CD8-positive, alpha-beta memory T cell (primary cell): ENCODE results near the gene FNBP1. TPM values are rescaled to one million over a fixed set of nuclear protein-coding genes. Genes with fewer than 3 reads are reported as not detected.

Experiments
- CTCF ChIA-PET: fragments of 350-600 bp; sonication (Branson Sonifier 250); formaldehyde crosslinking; loops from one replicate; lab custom pipeline; 2021; ENCODE audit warnings: antibody characterized with exemption; lab: Charles Lee
- POLR2A ChIA-PET: fragments of 350-600 bp; sonication (Branson Sonifier 250); formaldehyde crosslinking; loops from one replicate; lab custom pipeline; 2021; ENCODE audit warnings: antibody characterized with exemption; lab: Charles Lee
- DNase-seq, 5 donors: peaks; one replicate each; pipeline versions ENCODE4 v3.0.0 to v3.0.0-alpha.2; 2020 to 2022; ENCODE audit warnings: mixed read lengths in 1 of 5
- H3K27ac ChIP-seq: one replicate; pipeline ENCODE4 v1.7.0; 2013; ENCODE audit warnings: low read depth, mild to moderate bottlenecking, low read length, moderate library complexity
- H3K27me3 ChIP-seq: 2 replicates; pipeline ENCODE4 v1.7.0; 2013; ENCODE audit warnings: low read length, mild to moderate bottlenecking; ENCODE audit not compliant: insufficient read depth, poor library complexity, severe bottlenecking
- H3K36me3 ChIP-seq: 2 replicates; pipeline ENCODE4 v1.7.0; 2013; ENCODE audit warnings: mild to moderate bottlenecking, low read length, moderate library complexity; ENCODE audit not compliant: insufficient read depth
- H3K4me1 ChIP-seq: 2 replicates; pipeline ENCODE4 v1.7.0; 2013; ENCODE audit warnings: mild to moderate bottlenecking, low read length, moderate library complexity; ENCODE audit not compliant: insufficient read depth
- H3K4me3 ChIP-seq: 2 replicates; pipeline ENCODE4 v1.7.0; 2013; ENCODE audit warnings: mild to moderate bottlenecking, low read length
- H3K9me3 ChIP-seq: 2 replicates; pipeline ENCODE4 v1.7.0; 2013; ENCODE audit warnings: mild to moderate bottlenecking, low read length
- H3K27ac Mint-ChIP-seq, 8 donors: one replicate each; pipeline ENCODE4 v1.8.0; 2020 to 2021; ENCODE audit warnings: mixed read lengths in 8 of 8, mild to moderate bottlenecking in 6 of 8, inconsistent platforms in 3 of 8, moderate library complexity in 3 of 8
- H3K27me3 Mint-ChIP-seq, 2 donors: one replicate each; pipeline ENCODE4 v1.8.0; 2020 to 2021; ENCODE audit warnings: mixed read lengths in 2 of 2, mild to moderate bottlenecking in 1 of 2, moderate library complexity in 1 of 2
- H3K36me3 Mint-ChIP-seq, 3 donors: one replicate each; pipeline ENCODE4 v1.8.0; 2020 to 2021; ENCODE audit warnings: mixed read lengths in 3 of 3, inconsistent platforms in 1 of 3, mild to moderate bottlenecking in 1 of 3
- H3K4me1 Mint-ChIP-seq, 3 donors: one replicate each; pipeline ENCODE4 v1.8.0; 2020 to 2021; ENCODE audit warnings: mixed read lengths in 3 of 3, inconsistent platforms in 1 of 3, mild to moderate bottlenecking in 1 of 3
- H3K4me3 Mint-ChIP-seq, 7 donors: one replicate each; pipeline ENCODE4 v1.8.0; 2020 to 2021; ENCODE audit warnings: mixed read lengths in 7 of 7, mild to moderate bottlenecking in 6 of 7, moderate library complexity in 4 of 7, inconsistent platforms in 2 of 7
- H3K9me3 Mint-ChIP-seq, 5 donors: one replicate each; pipeline ENCODE4 v1.8.0; 2020 to 2022; ENCODE audit warnings: mixed read lengths in 5 of 5, mild to moderate bottlenecking in 3 of 5, moderate library complexity in 2 of 5, inconsistent platforms in 1 of 5
- polyA plus RNA-seq: library from polyadenylated mRNA; unstranded; fragments of 300-500 nt; fragmentation: Illumina TruSeq; gene quantifications from one replicate; pipeline ENCODE4 v1.2.3, GENCODE V29; 2021
- total RNA-seq, 2 experiments: library from RNA; stranded (reverse); gene quantifications; one replicate each; pipeline ENCODE4 v1.2.3, GENCODE V29; 2021

FNBP1 gene
- total and polyA plus RNA-seq, 3 experiments from 2014 or later, result 176 to 230 (median 226) TPM

- peak overlapping the region in 7 of 8 donors; percentile 91 to 100 (median 95) for H3K27ac Mint-ChIP-seq
- no peaks in the 10 kb centered on the region for H3K36me3 ChIP-seq
- peak overlapping the region; percentile 90 to 99 (median 94) for H3K4me3 Mint-ChIP-seq
- H3K9me3 ChIP-seq, result no peaks in the 10 kb centered on the region
- H3K36me3 Mint-ChIP-seq, result peaks cover 0 to 25% (median 4%) of the 10 kb centered on the region in 3 donors
- H3K9me3 Mint-ChIP-seq, result no peaks in the 10 kb centered on the region
- peak overlapping the region; percentile 99 for H3K4me3 ChIP-seq
- DNase-seq, result no peak
- no peaks in the 10 kb centered on the region for H3K27me3 ChIP-seq
- peak overlapping the region; percentile 98 for H3K27ac ChIP-seq
- peaks cover 18% of the 10 kb centered on the region for H3K4me1 ChIP-seq
- CTCF ChIA-PET, result interaction anchor here (2.6 kb wide), 1 partner anchor 16 kb away, joined by 16 read pairs; no protein-coding TSS in a partner anchor
- H3K4me1 Mint-ChIP-seq, result peaks cover 20 to 49% (median 43%) of the 10 kb centered on the region in 3 donors
- POLR2A ChIA-PET, result no interaction called here
- H3K27me3 Mint-ChIP-seq, result no peaks in the 10 kb centered on the region
Observed at GRCh38 chr9:130054820-130055219, 11.8 kb upstream of the FNBP1 start.

DNA sequence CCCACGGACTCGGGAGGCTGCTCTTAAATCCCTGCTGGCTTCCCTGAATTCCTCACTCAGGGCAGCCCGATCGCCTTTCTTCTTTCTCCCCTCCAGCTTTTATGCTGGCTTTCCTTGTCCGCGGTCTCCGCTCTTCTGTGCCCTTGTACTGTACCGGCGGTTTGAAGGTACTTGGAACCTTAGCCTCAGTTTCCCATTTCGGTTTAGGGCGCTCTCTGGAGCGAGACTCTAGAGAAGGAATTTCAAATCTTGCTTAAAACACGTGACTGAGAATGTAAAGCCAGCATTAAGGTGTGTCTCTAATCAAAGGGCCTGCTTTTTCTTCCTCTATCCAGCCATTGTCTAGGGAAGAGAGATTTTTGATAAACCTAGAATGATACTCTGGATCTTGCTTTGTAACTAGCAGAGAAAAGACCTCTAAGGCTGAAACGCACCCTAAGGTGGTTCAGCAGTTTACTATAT, 11.4 kb upstream of the FNBP1 start:
- peaks cover 20 to 49% (median 43%) of the 10 kb centered on the region in 3 donors for H3K4me1 Mint-ChIP-seq
- peaks cover 0 to 22% (median 4%) of the 10 kb centered on the region in 3 donors for H3K36me3 Mint-ChIP-seq
- peak overlapping the region; percentile 98 for H3K27ac ChIP-seq
- H3K4me1 ChIP-seq, result peaks cover 18% of the 10 kb centered on the region
- peak overlapping the region; percentile 91 to 100 (median 96) for H3K27ac Mint-ChIP-seq
- H3K27me3 Mint-ChIP-seq, result no peaks in the 10 kb centered on the region
- H3K9me3 Mint-ChIP-seq, result no peaks in the 10 kb centered on the region
- peak overlapping the region; percentile 99 for H3K4me3 ChIP-seq
- CTCF ChIA-PET, result interaction anchor here (0.9 to 2.6 kb wide), 5 partner anchors 10 to 166 kb away, joined by 3 to 16 read pairs (median 4); no protein-coding TSS in a partner anchor
- no peaks in the 10 kb centered on the region for H3K9me3 ChIP-seq
- H3K36me3 ChIP-seq, result no peaks in the 10 kb centered on the region
- H3K4me3 Mint-ChIP-seq, result peak overlapping the region; percentile 90 to 99 (median 94)
- POLR2A ChIA-PET, result interaction anchor here (1.4 to 2.0 kb wide), 5 partner anchors 9 to 168 kb away, joined by 5 to 13 read pairs (median 7); partner anchors contain the start of gene FNBP1
- no peaks in the 10 kb centered on the region for H3K27me3 ChIP-seq
- no peak for DNase-seq

DNA sequence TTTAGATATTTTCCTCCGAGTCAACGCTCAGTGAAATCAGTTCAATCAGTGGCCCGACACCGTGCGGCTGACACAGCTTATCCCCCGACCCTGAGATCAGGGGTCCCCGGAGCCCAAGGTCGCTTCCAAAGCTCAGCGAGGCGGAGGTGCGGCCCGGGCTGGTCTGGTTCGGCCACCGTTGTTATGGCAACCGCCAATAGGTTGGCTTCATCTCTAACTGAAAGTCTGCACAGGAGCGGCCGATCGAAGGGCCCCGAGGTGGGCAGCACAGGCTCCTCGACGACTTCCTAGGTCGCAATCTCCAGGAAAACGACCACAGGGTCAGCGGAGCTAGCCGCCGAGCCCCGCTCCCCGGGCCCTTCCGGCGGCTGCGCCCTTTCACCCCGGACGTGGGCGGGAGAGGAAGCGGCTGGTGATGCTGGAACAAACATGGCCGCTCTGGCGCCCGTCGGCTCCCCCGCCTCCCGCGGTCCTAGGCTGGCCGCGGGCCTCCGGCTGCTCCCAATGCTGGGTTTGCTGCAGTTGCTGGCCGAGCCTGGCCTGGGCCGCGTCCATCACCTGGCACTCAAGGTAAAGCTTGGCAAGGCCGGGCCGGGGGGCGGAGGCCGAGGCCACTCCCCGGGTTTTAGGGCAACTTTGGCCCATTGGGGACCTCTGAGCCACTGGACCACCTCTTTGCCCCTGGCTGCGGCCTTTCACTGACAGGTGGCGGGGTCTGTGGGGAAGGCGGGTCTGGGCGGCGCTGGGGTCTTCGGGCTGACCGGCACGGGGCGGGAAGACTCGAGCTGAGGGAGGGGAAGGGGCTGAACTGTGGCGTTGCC, 10.7 kb upstream of the FNBP1 start, which contains the start of gene GPR107:
Gene GPR107, plus strand, starts transcription at position 403 of the 821 bp plus-strand sequence. Its CDS starts 27 bp downstream, at position 430.
- no peaks in the 10 kb centered on the region for H3K9me3 Mint-ChIP-seq
- Histone ChIP-seq H3K27ac (peak within 1 kb of the TSS; percentile 98), H3K4me3 (peak within 1 kb of the TSS; percentile 99), H3K9me3 (no peaks in the 10 kb centered on the region), H3K36me3 (no peaks in the 10 kb centered on the region), H3K4me1 (peaks cover 18% of the 10 kb centered on the region), H3K27me3 (no peaks in the 10 kb centered on the region)
- H3K36me3 Mint-ChIP-seq, result peaks cover 0 to 18% (median 3%) of the 10 kb centered on the region in 3 donors
- no peaks in the 10 kb centered on the region for H3K27me3 Mint-ChIP-seq
- peak within 1 kb of the TSS; percentile 91 to 100 (median 96) for H3K27ac Mint-ChIP-seq
- CTCF ChIA-PET, result interaction anchor here (0.8 to 2.6 kb wide), 11 partner anchors 9 to 168 kb away, joined by 3 to 16 read pairs (median 4); no protein-coding TSS in a partner anchor
- peaks cover 20 to 47% (median 43%) of the 10 kb centered on the region in 3 donors for H3K4me1 Mint-ChIP-seq
- peak; percentile 67 to 83 (median 74) for DNase-seq
- peak within 1 kb of the TSS; percentile 90 to 99 (median 94) for H3K4me3 Mint-ChIP-seq
- POLR2A ChIA-PET, result interaction anchor here (0.7 to 2.0 kb wide), 9 partner anchors 9 to 167 kb away, joined by 3 to 13 read pairs (median 5); partner anchors contain the start of gene FNBP1

DNA sequence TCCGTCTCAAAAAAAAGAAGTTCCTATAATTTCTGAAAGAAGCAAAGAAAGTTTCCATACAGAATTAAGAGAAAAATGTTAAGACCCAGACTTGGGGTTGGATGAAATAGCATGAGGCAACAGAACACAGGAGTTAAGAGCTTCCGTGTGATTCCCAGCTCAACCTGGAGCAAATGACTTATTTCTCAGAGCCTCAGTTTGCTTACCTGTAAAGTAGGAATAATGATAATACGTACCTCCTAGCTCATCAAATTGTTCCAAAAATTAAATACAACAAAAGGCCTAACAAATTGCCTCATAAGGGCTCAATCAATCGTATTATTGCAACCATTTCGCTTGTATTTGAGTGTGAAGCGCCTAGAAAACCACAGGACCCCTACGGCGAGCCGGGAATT, 10.1 kb upstream of the FNBP1 start:
- Histone ChIP-seq H3K27ac (peak overlapping the region; percentile 98), H3K9me3 (no peaks in the 10 kb centered on the region), H3K36me3 (no peaks in the 10 kb centered on the region), H3K4me3 (peak overlapping the region; percentile 99), H3K27me3 (no peaks in the 10 kb centered on the region), H3K4me1 (peaks cover 18% of the 10 kb centered on the region)
- H3K36me3 Mint-ChIP-seq, result peaks cover 0 to 14% (median 1%) of the 10 kb centered on the region in 3 donors
- H3K4me3 Mint-ChIP-seq, result peak overlapping the region; percentile 90 to 99 (median 94)
- no peaks in the 10 kb centered on the region for H3K27me3 Mint-ChIP-seq
- CTCF ChIA-PET, result interaction anchor here (0.8 to 2.6 kb wide), 10 partner anchors 9 to 167 kb away, joined by 3 to 16 read pairs (median 4); no protein-coding TSS in a partner anchor
- no peaks in the 10 kb centered on the region for H3K9me3 Mint-ChIP-seq
- H3K27ac Mint-ChIP-seq, result peak overlapping the region; percentile 86 to 100 (median 94)
- POLR2A ChIA-PET, result interaction anchor here (0.7 to 2.0 kb wide), 9 partner anchors 8 to 167 kb away, joined by 3 to 13 read pairs (median 5); partner anchors contain the start of gene FNBP1
- peaks cover 19 to 43% (median 41%) of the 10 kb centered on the region in 3 donors for H3K4me1 Mint-ChIP-seq
- no peak for DNase-seq

DNA sequence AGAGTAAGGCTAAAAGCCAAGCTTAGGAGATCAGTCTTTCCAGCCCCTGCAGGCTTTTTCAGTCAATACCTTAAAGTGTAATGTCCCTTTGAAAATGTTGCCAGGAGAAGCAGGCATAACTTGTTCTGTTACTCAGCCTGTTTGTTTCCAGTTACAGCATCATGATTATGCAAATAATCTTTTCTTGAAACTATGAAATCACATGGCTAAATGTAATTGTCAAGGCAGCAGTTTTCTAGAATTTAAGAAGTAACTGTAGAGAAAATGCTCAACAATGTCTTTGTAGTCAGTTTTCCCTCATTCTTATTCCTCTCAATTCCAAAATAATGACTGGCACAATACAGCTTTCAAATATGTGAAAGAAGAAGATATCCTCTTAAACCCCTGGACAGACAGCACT, 8.9 kb upstream of the FNBP1 start:
- peaks cover 0 to 11% (median 0%) of the 10 kb centered on the region in 3 donors for H3K36me3 Mint-ChIP-seq
- peak overlapping the region; percentile 20 to 99 (median 62) for H3K4me3 Mint-ChIP-seq
- no peaks in the 10 kb centered on the region for H3K27me3 Mint-ChIP-seq
- CTCF ChIA-PET, result interaction anchor here (1.3 kb wide), 1 partner anchor 9 kb away, joined by 3 read pairs; the partner anchor contains the start of gene FNBP1
- H3K4me1 Mint-ChIP-seq, result peaks cover 19 to 38% (median 37%) of the 10 kb centered on the region in 3 donors
- H3K9me3 Mint-ChIP-seq, result no peaks in the 10 kb centered on the region
- Histone ChIP-seq H3K4me1 (peaks cover 18% of the 10 kb centered on the region), H3K9me3 (no peaks in the 10 kb centered on the region), H3K36me3 (no peaks in the 10 kb centered on the region), H3K27me3 (no peaks in the 10 kb centered on the region), H3K4me3 (no peak overlapping the region), H3K27ac (no peak overlapping the region)
- no peak for DNase-seq
- H3K27ac Mint-ChIP-seq, result peak overlapping the region; percentile 38 to 100 (median 76)
- POLR2A ChIA-PET, result interaction anchor here (0.6 kb wide), 1 partner anchor 140 kb away, joined by 3 read pairs; no protein-coding TSS in a partner anchor

DNA sequence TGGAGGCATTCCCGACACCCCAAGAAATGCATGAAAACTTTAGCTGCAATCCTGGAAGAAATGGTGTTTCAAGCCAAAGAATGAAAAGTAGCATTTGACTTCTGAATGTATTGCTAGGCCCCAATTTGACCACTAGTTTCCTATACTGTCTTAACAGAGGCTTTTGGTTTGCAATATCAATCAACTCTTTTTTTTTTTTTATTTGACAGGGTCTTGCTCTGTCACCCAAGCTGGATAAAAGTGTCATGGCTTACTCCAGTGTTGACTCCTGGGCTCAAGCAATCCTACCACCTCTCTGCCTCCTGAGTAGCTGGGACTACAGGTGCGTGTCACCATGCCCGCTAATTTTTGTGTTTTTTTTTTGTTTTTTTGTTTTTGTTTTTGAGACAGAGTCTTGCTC, 7.5 kb upstream of the FNBP1 start:
- Histone ChIP-seq H3K36me3 (no peaks in the 10 kb centered on the region), H3K4me1 (peaks cover 26% of the 10 kb centered on the region), H3K9me3 (no peaks in the 10 kb centered on the region), H3K27me3 (no peaks in the 10 kb centered on the region), H3K4me3 (no peak overlapping the region), H3K27ac (no peak overlapping the region)
- no peaks in the 10 kb centered on the region for H3K9me3 Mint-ChIP-seq
- peak overlapping the region in 5 of 8 donors; percentile 20 to 74 (median 54) for H3K27ac Mint-ChIP-seq
- ChIA-PET CTCF (no interaction called here), POLR2A (interaction anchor here (1.2 kb wide), 1 partner anchor 112 kb away, joined by 3 read pairs; no protein-coding TSS in a partner anchor)
- no peaks in the 10 kb centered on the region for H3K27me3 Mint-ChIP-seq
- no peak for DNase-seq
- peak overlapping the region in 2 of 7 donors; percentile 65 to 68 for H3K4me3 Mint-ChIP-seq
- peaks cover 27 to 47% (median 43%) of the 10 kb centered on the region in 3 donors for H3K4me1 Mint-ChIP-seq
- H3K36me3 Mint-ChIP-seq, result peaks cover 0 to 11% (median 0%) of the 10 kb centered on the region in 3 donors

GRCh38 chr9:130049431-130050210, 6.6 kb upstream of the FNBP1 start:
- Mint-ChIP-seq H3K36me3 (peaks cover 0 to 11% (median 0%) of the 10 kb centered on the region in 3 donors), H3K9me3 (no peaks in the 10 kb centered on the region), H3K27ac (peak overlapping the region in 2 of 8 donors; percentile 58 to 74), H3K4me1 (peaks cover 30 to 49% (median 47%) of the 10 kb centered on the region in 3 donors), H3K4me3 (peak overlapping the region in 1 of 7 donors; percentile 65), H3K27me3 (no peaks in the 10 kb centered on the region)
- no peaks in the 10 kb centered on the region for H3K27me3 ChIP-seq
- no peaks in the 10 kb centered on the region for H3K9me3 ChIP-seq
- CTCF ChIA-PET, result interaction anchor here (0.6 kb wide), 1 partner anchor 43 kb away, joined by 3 read pairs; no protein-coding TSS in a partner anchor
- H3K27ac ChIP-seq, result no peak overlapping the region
- peaks cover 27% of the 10 kb centered on the region for H3K4me1 ChIP-seq
- H3K4me3 ChIP-seq, result no peak overlapping the region
- no peaks in the 10 kb centered on the region for H3K36me3 ChIP-seq
- POLR2A ChIA-PET, result no interaction called here
- DNase-seq, result no peak
